ENCODE measurements around the gene CELA3A. TPM values are rescaled to one million over a fixed set of nuclear protein-coding genes. Genes with fewer than 3 reads are reported as not detected.

The CELA3A gene
- total and polyA plus RNA-seq, 2 of the 8 experiments (the other 6 are each of a cell fraction or from before 2014, with no cell fraction given): not detected

DNA sequence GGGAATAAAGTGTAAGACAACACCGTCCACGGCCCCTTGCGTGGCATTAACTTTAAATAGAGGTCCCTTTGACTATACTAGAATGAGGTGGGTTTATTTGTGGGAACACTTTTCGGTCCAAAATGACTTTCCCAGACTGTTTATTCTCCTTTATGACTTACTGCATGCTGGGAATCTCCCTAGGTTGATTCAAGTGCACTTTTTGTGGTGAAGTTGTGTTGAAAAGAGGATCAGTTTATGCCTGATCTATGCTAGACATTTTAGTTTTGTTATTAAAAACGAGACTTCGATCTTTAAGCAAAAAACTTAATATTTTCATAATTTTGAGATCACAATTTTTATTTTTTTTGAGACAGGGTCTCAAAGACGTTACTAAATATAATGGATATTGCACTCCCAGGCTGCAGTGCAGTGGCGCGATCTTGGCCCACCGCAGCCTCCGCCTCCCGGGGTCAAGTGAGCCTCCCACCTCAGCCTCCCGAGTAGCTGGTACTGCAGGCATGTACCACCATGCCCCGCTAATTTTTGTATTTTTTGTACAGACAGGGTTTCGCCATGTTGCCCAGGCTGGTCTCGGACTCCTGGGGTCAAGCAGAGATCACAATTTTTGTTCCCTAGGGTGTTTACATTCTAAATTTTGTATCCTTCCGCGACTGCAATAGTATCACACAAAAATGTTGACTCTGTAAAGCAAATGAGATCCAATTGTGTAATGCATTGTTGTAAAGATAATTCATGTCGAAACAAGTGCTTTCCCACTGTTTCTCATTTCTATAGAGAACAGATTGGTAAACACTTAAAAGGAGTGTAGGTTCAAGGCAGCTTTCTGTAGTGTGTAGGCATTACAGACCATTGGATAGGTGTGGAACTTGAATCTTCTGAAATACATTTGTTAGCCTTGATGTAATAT, 52.7 kb downstream of the CELA3A start:
- no peak for TF ChIP-seq EP300 (IDR thresholded peaks at IDR 0.05; ENCODE audit: borderline replicate concordance in 1 of 2, low read depth in 2 of 2, low read length in 2 of 2)
- peak; percentile 21 for TF ChIP-seq ASH2L (IDR thresholded peaks at IDR 0.05; ENCODE audit: low read length)
- no peak overlapping the region for H2BK20ac ChIP-seq (ENCODE audit: low read length)
- peak overlapping the region; percentile 82; the same call in 1 of the 2 replicates for H3K27ac ChIP-seq (ENCODE audit: low read depth, low read length)
- peaks cover 0 to 2% (median 1%) of the 10 kb centered on the region in 4 experiments; a peak in 4 of 7 replicates for H3K4me1 ChIP-seq (replicated peaks in 1 of 4; ENCODE audit: control insufficient read depth in 3 of 4, insufficient read depth in 4 of 4, low read length in 3 of 4)
- no peak overlapping the region for H3K56ac ChIP-seq (replicated peaks; ENCODE audit: insufficient read length, low read depth, low read length)
- peak overlapping the region; percentile 51 to 87 (median 75) for H3K4me3 ChIP-seq (ENCODE audit: extremely low read depth in 1 of 4, insufficient read depth in 2 of 4, low read depth in 3 of 4, low read length in 4 of 4)
- no peak overlapping the region for H3K23ac ChIP-seq (ENCODE audit: insufficient read length)
- H2AK5ac ChIP-seq (ENCODE audit: low read depth, low read length): no peak overlapping the region; the same call in 1 of the 2 replicates
- peaks cover 5% of the 10 kb centered on the region; the same call in 1 of the 2 replicates for H3K23me2 ChIP-seq (ENCODE audit: low read depth, low read length)
- ChIA-PET CTCF (ENCODE audit: partially characterized antibody) (interaction anchor here (0.6 to 1.8 kb wide), 4 partner anchors 29 to 620 kb away, joined by 3 to 4 read pairs (median 3); no protein-coding TSS in a partner anchor), POLR2A (ENCODE audit: partially characterized antibody) (interaction anchor here (1.4 to 5.1 kb wide), 5 partner anchors 13 to 60 kb away, joined by 3 to 27 read pairs (median 4); no protein-coding TSS in a partner anchor)
- peak overlapping the region; percentile 90 to 93 for H3K4me2 ChIP-seq (ENCODE audit: insufficient read depth in 1 of 2, low read depth in 2 of 2, low read length in 2 of 2)
- no peak overlapping the region for H4K91ac ChIP-seq (replicated peaks; ENCODE audit: insufficient read length, low read length)
- WGBS, 2 experiments (ENCODE audit: extremely low coverage in 1 of 2, insufficient coverage in 1 of 2, insufficient read length in 1 of 2, insufficient replicate concordance in 2 of 2, low coverage in 1 of 2, low lambda C conversion rate in 2 of 2, missing lambda C conversion rate in 1 of 2): 80% methylated on average over 19 of the region's 19 CpGs; no CpG with 5 or more reads in 1 of the 2 experiments
- no peak overlapping the region for H4K5ac ChIP-seq (ENCODE audit: insufficient read length, low read depth, low read length)
- H3K36me3 ChIP-seq (ENCODE audit: control insufficient read depth in 2 of 4, insufficient read depth in 4 of 4, low read length in 3 of 4): 0 out of 8 replicates have a peak, but pooled peaks cover 0 to 2% (median 0%) of the 10 kb centered on the region in 4 experiments
- no peak overlapping the region for H3K14ac ChIP-seq (ENCODE audit: insufficient read length)
- H3K18ac ChIP-seq (ENCODE audit: extremely low read depth, low read length): no peak overlapping the region
- peaks cover 4 to 7% of the 10 kb centered on the region in 2 experiments for H4K20me1 ChIP-seq (replicated peaks in 1 of 2; ENCODE audit: control insufficient read depth in 1 of 2, insufficient read depth in 2 of 2, low read length in 2 of 2)
- DNase-seq (ENCODE audit: low read depth in 1 of 2, low spot score in 2 of 2) (no peak), FAIRE-seq (no peak)
- no peak overlapping the region for H3K4ac ChIP-seq (replicated peaks; ENCODE audit: insufficient read length, low read depth, low read length)
- no peak overlapping the region for H2BK120ac ChIP-seq (replicated peaks; ENCODE audit: low read depth, low read length)
- H2AFZ ChIP-seq (ENCODE audit: low read length): no peak overlapping the region
- H3K9me3 ChIP-seq (ENCODE audit: insufficient read depth in 2 of 2, low read depth in 1 of 2, low read length in 1 of 2): no peaks in the 10 kb centered on the region
- no peak overlapping the region for H2BK15ac ChIP-seq (ENCODE audit: low read length)
- H3K9ac ChIP-seq (replicated peaks in 1 of 4; ENCODE audit: extremely low read depth in 1 of 4, low read depth in 3 of 4, low read length in 3 of 4): peak overlapping the region; percentile 45 to 93 (median 84)
- H2BK12ac ChIP-seq (ENCODE audit: low read depth, low read length): no peak overlapping the region
- H3K79me1 ChIP-seq (ENCODE audit: low read depth, low read length): peaks cover 3% of the 10 kb centered on the region
- H3K79me2 ChIP-seq (ENCODE audit: control insufficient read depth in 1 of 2, insufficient read depth in 2 of 2, low read length in 2 of 2): peaks cover 34 to 56% of the 10 kb centered on the region in 2 experiments
- H4K8ac ChIP-seq (ENCODE audit: extremely low read depth, insufficient read depth, low read length): no peak overlapping the region
- H3K27me3 ChIP-seq (replicated peaks in 1 of 4; ENCODE audit: control insufficient read depth in 3 of 4, extremely low read depth in 1 of 4, insufficient read depth in 3 of 4, low read length in 3 of 4): no peaks in the 10 kb centered on the region
- peak overlapping the region; percentile 2; the same call in 1 of the 2 replicates for H2BK5ac ChIP-seq (ENCODE audit: low read depth, low read length)
